ENCODE measurements around the gene IL17A. TPM values are rescaled to one million over a fixed set of nuclear protein-coding genes. Genes with fewer than 3 reads are reported as not detected.

The IL17A gene
- total and polyA plus RNA-seq, 2 donors (not counting 3 experiments of a cell fraction or from before 2014, with no cell fraction given): not detected

- no peaks in the 10 kb centered on the region for H4K20me1 ChIP-seq (replicated peaks; ENCODE audit: control insufficient read depth, extremely low read depth, insufficient read depth, low read length)
- no peak overlapping the region for H3K27ac ChIP-seq (ENCODE audit: insufficient read depth, low read depth, low read length)
- TF ChIP-seq JUN (IDR thresholded peaks at IDR 0.05; ENCODE audit: borderline replicate concordance, insufficient read depth, insufficient read length, low read depth): no peak
- no peak for TF ChIP-seq FOS (IDR thresholded peaks at IDR 0.05; ENCODE audit: borderline replicate concordance, insufficient read depth, low read length)
- TF ChIP-seq MYC (IDR thresholded peaks at IDR 0.05; ENCODE audit: low read depth, low read length): no peak
- TF ChIP-seq POLR2AphosphoS5 (IDR thresholded peaks at IDR 0.05; ENCODE audit: insufficient read depth, low read depth, low read length): no peak
- TF ChIP-seq EZH2 (IDR thresholded peaks at IDR 0.05; ENCODE audit: borderline replicate concordance, low read depth, low read length, severe bottlenecking): no peak
- TF ChIP-seq GATA2 (IDR thresholded peaks at IDR 0.05; ENCODE audit: insufficient read depth, insufficient read length, low read depth, low read length): no peak
- no peak for TF ChIP-seq CTCF (IDR thresholded peaks at IDR 0.05; ENCODE audit: extremely low read depth in 1 of 2, insufficient read depth in 1 of 2, low read depth in 1 of 2, low read length in 2 of 2)
- no peak for TF ChIP-seq POLR2A (IDR thresholded peaks at IDR 0.05; ENCODE audit: low read depth, low read length)
- TF ChIP-seq, protein P1, sequence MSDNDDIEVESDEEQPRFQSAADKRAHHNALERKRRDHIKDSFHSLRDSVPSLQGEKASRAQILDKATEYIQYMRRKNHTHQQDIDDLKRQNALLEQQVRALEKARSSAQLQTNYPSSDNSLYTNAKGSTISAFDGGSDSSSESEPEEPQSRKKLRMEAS (IDR thresholded peaks at IDR 0.05; ENCODE audit: insufficient read depth, insufficient read length): no peak
- H3K4me2 ChIP-seq (ENCODE audit: insufficient read depth, low read length): no peak overlapping the region
- no peaks in the 10 kb centered on the region for H3K36me3 ChIP-seq (ENCODE audit: control insufficient read depth in 2 of 2, extremely low read depth in 1 of 2, insufficient read depth in 2 of 2, low read length in 2 of 2)
- no peak overlapping the region for H2AFZ ChIP-seq (ENCODE audit: low read depth, low read length)
- H3K9me3 ChIP-seq (replicated peaks; ENCODE audit: control insufficient read depth, insufficient read depth, low read length): no peaks in the 10 kb centered on the region
- ChIA-PET CTCF (interaction anchor here (1.1 kb wide), 1 partner anchor 16 kb away, joined by 4 read pairs; no protein-coding TSS in a partner anchor), POLR2A (no interaction called here)
- H3K4me1 ChIP-seq (ENCODE audit: control insufficient read depth, extremely low read depth, insufficient read depth, low read length): no peaks in the 10 kb centered on the region
- BruUV-seq (replicated peaks): no TSS peak
- H3K9me1 ChIP-seq (replicated peaks; ENCODE audit: control insufficient read depth, extremely low read depth, insufficient read depth, low read length): no peaks in the 10 kb centered on the region
- H3K9ac ChIP-seq (replicated peaks; ENCODE audit: extremely low read depth, insufficient read depth, low read length): no peak overlapping the region
- dilution Hi-C loops (cut with MboI; ENCODE audit: extremely low pct_ligation_motif_present, low sequenced_read_pairs): no loop called here
- DNase-seq (ENCODE audit: low read depth, low spot score): no peak
- peaks cover 2% of the 10 kb centered on the region in 2 experiments for H3K27me3 ChIP-seq (ENCODE audit: control insufficient read depth in 2 of 2, insufficient read depth in 2 of 2, low read length in 2 of 2)
- no peak overlapping the region for H3K4me3 ChIP-seq (replicated peaks in 1 of 3; ENCODE audit: insufficient read depth in 1 of 3, low read depth in 1 of 3, low read length in 3 of 3)
- FAIRE-seq: no peak
- intact Hi-C loops (cut with micrococcal nuclease): no loop called here
- no peaks in the 10 kb centered on the region for H3K79me2 ChIP-seq (ENCODE audit: control insufficient read depth, insufficient read depth, low read length)
These were observed 30.9 kb downstream of the IL17A start for GRCh38 chr6:52216932-52217575.

Measured in endothelial cell of umbilical vein (primary cell).